GM23338 (cell line): ENCODE data around the gene BRD3. TPM values are rescaled to one million over a fixed set of nuclear protein-coding genes. Genes with fewer than 3 reads are reported as not detected.

ENCODE experiments used
- ATAC-seq: fragments of 200-7000 bp; cut with Tn5 transposase; 3 replicates; pipeline ENCODE4 v1.9.1; 2020
- DNase-seq: peaks from one replicate; pipeline ENCODE4 v3.0.0-alpha.2; 2015; ENCODE audit warnings: low spot score
- H2AFZ ChIP-seq: fragments of 200-600 bp; sonication (generic); 2 replicates; pipeline ENCODE4 v1.8.0; 2016; ENCODE audit warnings: antibody characterized with exemption, mild to moderate bottlenecking, moderate library complexity
- H3F3A ChIP-seq: fragments of 200-600 bp; sonication (generic); replicated peaks from 2 replicates; pipeline ENCODE4 v1.8.0; 2017; ENCODE audit warnings: antibody characterized with exemption, mixed run types, low read depth
- H3K27ac ChIP-seq: fragments of 200-600 bp; sonication (generic); 2 replicates; pipeline ENCODE4 v1.6.1; 2016; ENCODE audit warnings: low read depth
- H3K27me3 ChIP-seq: fragments of 200-600 bp; sonication (generic); 2 replicates; pipeline ENCODE4 v1.8.0; 2016; ENCODE audit warnings: mild to moderate bottlenecking, mixed run types, moderate library complexity; ENCODE audit not compliant: insufficient read depth
- H3K36me3 ChIP-seq: fragments of 200-600 bp; sonication (generic); 2 replicates; pipeline ENCODE4 v1.8.0; 2016; ENCODE audit warnings: mild to moderate bottlenecking; ENCODE audit not compliant: insufficient read depth
- H3K4me1 ChIP-seq: fragments of 200-600 bp; sonication (generic); 2 replicates; pipeline ENCODE4 v1.8.0; 2016; ENCODE audit warnings: mild to moderate bottlenecking, moderate library complexity; ENCODE audit not compliant: insufficient read depth
- H3K4me2 ChIP-seq: fragments of 200-600 bp; sonication (generic); 2 replicates; pipeline ENCODE4 v1.7.1; 2017; ENCODE audit warnings: mixed run types
- H3K4me3 ChIP-seq: fragments of 200-600 bp; sonication (generic); 2 replicates; pipeline ENCODE4 v1.6.1; 2016; ENCODE audit warnings: mixed run types
- H3K79me2 ChIP-seq: fragments of 200-600 bp; sonication (generic); replicated peaks from 2 replicates; pipeline ENCODE4 v1.8.0; 2017; ENCODE audit warnings: mild to moderate bottlenecking; ENCODE audit not compliant: insufficient read depth
- H3K9me2 ChIP-seq: fragments of 200-600 bp; sonication (generic); 2 replicates; pipeline ENCODE4 v1.8.0; 2017; ENCODE audit not compliant: insufficient read depth
- H4K20me1 ChIP-seq: fragments of 200-600 bp; sonication (generic); replicated peaks from 2 replicates; pipeline ENCODE4 v1.8.0; 2017; ENCODE audit warnings: mild to moderate bottlenecking; ENCODE audit not compliant: insufficient read depth
- H3K27ac Mint-ChIP-seq: 2 replicates; pipeline ENCODE4 v1.8.0; 2020; ENCODE audit warnings: inconsistent platforms, mild to moderate bottlenecking, moderate library complexity, mixed read lengths
- H3K27me3 Mint-ChIP-seq: 3 replicates; pipeline ENCODE4 v1.8.0; 2022; ENCODE audit warnings: low read depth, mild to moderate bottlenecking, moderate library complexity, mixed read lengths, inconsistent platforms; ENCODE audit not compliant: insufficient read depth, poor library complexity
- H3K36me3 Mint-ChIP-seq: 3 replicates; pipeline ENCODE4 v1.8.0; 2021; ENCODE audit warnings: low read depth, mild to moderate bottlenecking, inconsistent platforms, moderate library complexity, mixed read lengths
- H3K4me1 Mint-ChIP-seq: 3 replicates; pipeline ENCODE4 v1.8.0; 2020; ENCODE audit warnings: mild to moderate bottlenecking, inconsistent platforms, mixed read lengths
- H3K4me3 Mint-ChIP-seq: 3 replicates; pipeline ENCODE4 v1.8.0; 2021; ENCODE audit warnings: moderate library complexity, mild to moderate bottlenecking, inconsistent platforms, mixed read lengths
- H3K9me3 Mint-ChIP-seq: 3 replicates; pipeline ENCODE4 v1.8.0; 2020; ENCODE audit warnings: moderate library complexity, mild to moderate bottlenecking, inconsistent platforms, mixed read lengths
- CREB1 ChIP-seq: fragments of 250-450 bp; sonication (Bioruptor Pico); IDR thresholded peaks from 2 replicates; pipeline ENCODE4 v1.5.0; 2020; ENCODE audit warnings: low read depth, mild to moderate bottlenecking, moderate library complexity
- EZH2 ChIP-seq: fragments of 200-600 bp; sonication (generic); IDR thresholded peaks from one replicate; pipeline ENCODE4 v1.8.0; 2017; ENCODE audit warnings: antibody characterized with exemption, mild to moderate bottlenecking, low read depth; ENCODE audit not compliant: unreplicated experiment
- EZH2phosphoT487 ChIP-seq: fragments of 200-600 bp; sonication (generic); IDR thresholded peaks from one replicate; pipeline ENCODE4 v1.8.1; 2018; ENCODE audit warnings: antibody characterized with exemption; ENCODE audit not compliant: unreplicated experiment
- JUNB ChIP-seq: IDR thresholded peaks from one replicate; pipeline ENCODE4 v1.6.1; 2016; ENCODE audit warnings: antibody characterized with exemption; ENCODE audit not compliant: unreplicated experiment
- NANOG ChIP-seq: IDR thresholded peaks from 2 replicates; pipeline ENCODE4 v1.6.1; 2016; ENCODE audit warnings: antibody characterized with exemption, borderline replicate concordance
- POLR2AphosphoS5 ChIP-seq: IDR thresholded peaks from 2 replicates; pipeline ENCODE4 v1.6.1; 2016; ENCODE audit warnings: antibody characterized with exemption, low read depth
- STAT1 ChIP-seq: IDR thresholded peaks from one replicate; pipeline ENCODE4 v1.6.1; 2016; ENCODE audit warnings: antibody characterized with exemption; ENCODE audit not compliant: unreplicated experiment
- ZNF114 ChIP-seq: fragments of 250-450 bp; sonication (Bioruptor Pico); IDR thresholded peaks from 2 replicates; pipeline ENCODE4 v1.5.0; 2020; ENCODE audit warnings: mild to moderate bottlenecking, moderate library complexity
- ZNF331 ChIP-seq: fragments of 250-450 bp; sonication (Bioruptor Pico); IDR thresholded peaks from 2 replicates; pipeline ENCODE4 v1.5.0; 2020; ENCODE audit warnings: low read depth, mild to moderate bottlenecking, moderate library complexity
- polyA plus RNA-seq: library from polyadenylated mRNA; unstranded; fragments of >200 nt; fragmentation: Nextera tagmentation; extraction: Ambion mirVana; gene quantifications from 2 replicates; pipeline ENCODE4 v1.2.1, GENCODE V29; 2016
- total RNA-seq: library from RNA; depleted of rRNA; stranded (reverse); fragments of >200 nt; shearing (Covaris generic); gene quantifications from 2 replicates; pipeline ENCODE4 v1.2.3, GENCODE V29; 2014
- TF ChIP-seq, protein P1 (sequence below): IDR thresholded peaks from one replicate; pipeline ENCODE4 v1.6.1; 2018; ENCODE audit warnings: antibody characterized with exemption; ENCODE audit not compliant: unreplicated experiment
- TF ChIP-seq, protein P2 (sequence below): IDR thresholded peaks from 2 replicates; pipeline ENCODE4 v1.6.1; 2016; ENCODE audit warnings: antibody characterized with exemption
- TF ChIP-seq, protein P3 (sequence below), 2 experiments: fragments of 200-600 bp in 1 of 2; sonication (generic) in 1 of 2; conservative IDR thresholded peaks; 2 replicates each; pipeline versions ENCODE4 v1.5.1 to v1.6.1; 2016 to 2017; ENCODE audit warnings: antibody characterized with exemption in 2 of 2, low read depth in 2 of 2, mild to moderate bottlenecking in 2 of 2, moderate library complexity in 1 of 2

Gene BRD3
- total and polyA plus RNA-seq, 2 experiments from 2014 or later = 46.0 to 88.0 TPM

DNA sequence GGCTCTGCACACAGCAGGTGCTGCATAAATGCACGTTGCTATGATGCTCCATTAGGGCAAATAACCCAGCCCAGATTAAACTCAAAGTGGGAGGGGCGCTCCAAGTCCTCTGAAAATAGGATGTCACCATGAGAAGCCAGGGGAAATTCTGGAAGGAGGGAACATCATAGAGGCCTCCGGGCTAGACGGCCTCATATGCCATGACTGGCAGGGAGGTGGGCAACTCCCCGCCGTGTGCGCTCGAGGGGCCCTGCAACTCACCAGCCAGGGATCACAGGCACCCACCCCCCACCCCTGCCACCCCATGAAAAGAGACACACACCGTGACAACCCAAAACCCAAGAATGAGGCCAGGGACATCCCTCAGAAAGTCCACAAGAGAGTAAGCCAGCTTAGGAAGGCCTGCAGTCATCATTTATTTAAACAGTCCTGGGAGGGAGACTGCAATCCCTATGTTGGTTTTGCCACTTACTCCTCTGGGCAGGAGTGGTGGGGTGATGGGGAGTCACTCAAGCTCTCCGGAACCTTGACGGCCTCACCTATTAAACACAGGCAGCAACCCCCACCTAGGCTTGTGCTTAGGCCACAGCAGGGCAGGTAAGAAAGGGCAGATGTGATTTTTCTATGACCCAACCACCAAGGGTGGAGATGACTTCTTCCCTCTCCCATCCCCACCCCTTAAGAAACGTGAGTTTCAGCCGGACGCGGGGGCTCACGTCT is 79.7 kb downstream of the BRD3 start (continued):
- TF ChIP-seq EZH2 = no peak
- TF ChIP-seq, protein P1, sequence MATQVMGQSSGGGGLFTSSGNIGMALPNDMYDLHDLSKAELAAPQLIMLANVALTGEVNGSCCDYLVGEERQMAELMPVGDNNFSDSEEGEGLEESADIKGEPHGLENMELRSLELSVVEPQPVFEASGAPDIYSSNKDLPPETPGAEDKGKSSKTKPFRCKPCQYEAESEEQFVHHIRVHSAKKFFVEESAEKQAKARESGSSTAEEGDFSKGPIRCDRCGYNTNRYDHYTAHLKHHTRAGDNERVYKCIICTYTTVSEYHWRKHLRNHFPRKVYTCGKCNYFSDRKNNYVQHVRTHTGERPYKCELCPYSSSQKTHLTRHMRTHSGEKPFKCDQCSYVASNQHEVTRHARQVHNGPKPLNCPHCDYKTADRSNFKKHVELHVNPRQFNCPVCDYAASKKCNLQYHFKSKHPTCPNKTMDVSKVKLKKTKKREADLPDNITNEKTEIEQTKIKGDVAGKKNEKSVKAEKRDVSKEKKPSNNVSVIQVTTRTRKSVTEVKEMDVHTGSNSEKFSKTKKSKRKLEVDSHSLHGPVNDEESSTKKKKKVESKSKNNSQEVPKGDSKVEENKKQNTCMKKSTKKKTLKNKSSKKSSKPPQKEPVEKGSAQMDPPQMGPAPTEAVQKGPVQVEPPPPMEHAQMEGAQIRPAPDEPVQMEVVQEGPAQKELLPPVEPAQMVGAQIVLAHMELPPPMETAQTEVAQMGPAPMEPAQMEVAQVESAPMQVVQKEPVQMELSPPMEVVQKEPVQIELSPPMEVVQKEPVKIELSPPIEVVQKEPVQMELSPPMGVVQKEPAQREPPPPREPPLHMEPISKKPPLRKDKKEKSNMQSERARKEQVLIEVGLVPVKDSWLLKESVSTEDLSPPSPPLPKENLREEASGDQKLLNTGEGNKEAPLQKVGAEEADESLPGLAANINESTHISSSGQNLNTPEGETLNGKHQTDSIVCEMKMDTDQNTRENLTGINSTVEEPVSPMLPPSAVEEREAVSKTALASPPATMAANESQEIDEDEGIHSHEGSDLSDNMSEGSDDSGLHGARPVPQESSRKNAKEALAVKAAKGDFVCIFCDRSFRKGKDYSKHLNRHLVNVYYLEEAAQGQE = no peak

DNA sequence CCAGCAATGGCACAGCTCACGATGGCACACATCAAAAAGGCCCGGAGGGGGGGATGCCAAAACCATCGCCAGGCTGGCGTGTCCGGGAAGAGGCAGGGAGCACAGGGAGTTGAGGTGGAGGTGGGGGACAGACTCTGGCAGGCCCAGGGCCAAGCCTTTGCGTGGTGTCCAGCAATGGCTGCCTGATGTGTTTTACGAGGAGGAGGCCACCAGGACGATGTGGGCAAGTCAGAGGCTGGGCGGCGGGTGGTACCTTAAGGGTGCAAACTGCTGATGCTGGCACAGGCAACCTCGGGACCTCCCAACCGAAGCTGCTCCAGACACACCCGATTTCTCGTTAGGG is 80.4 kb downstream of the BRD3 start:
- Mint-ChIP-seq H3K27me3 (peaks cover 8% of the 10 kb centered on the region), H3K4me1 (peaks cover 40% of the 10 kb centered on the region), H3K9me3 (no peaks in the 10 kb centered on the region), H3K4me3 (no peak overlapping the region), H3K36me3 (no peaks in the 10 kb centered on the region; the same call in 2 of the 3 replicates), H3K27ac (no peak overlapping the region)
- DNase-seq (no peak), ATAC-seq (no peak)
- peaks cover 3% of the 10 kb centered on the region; the same call in 1 of the 2 replicates for H4K20me1 ChIP-seq
- no peak overlapping the region for H3K4me3 ChIP-seq
- H3K27ac ChIP-seq = no peak overlapping the region
- H3K4me1 ChIP-seq = peaks cover 7% of the 10 kb centered on the region; the same call in 1 of the 2 replicates
- H3K79me2 ChIP-seq = peaks cover 87% of the 10 kb centered on the region
- H3F3A ChIP-seq = 0 out of 2 replicates have a peak, but pooled peaks cover 4% of the 10 kb centered on the region
- no peak overlapping the region for H3K4me2 ChIP-seq
- H3K36me3 ChIP-seq = no peaks in the 10 kb centered on the region
- no peak overlapping the region for H2AFZ ChIP-seq
- H3K9me2 ChIP-seq = no peaks in the 10 kb centered on the region
- H3K27me3 ChIP-seq = no peaks in the 10 kb centered on the region
- TF ChIP-seq, protein P2, sequence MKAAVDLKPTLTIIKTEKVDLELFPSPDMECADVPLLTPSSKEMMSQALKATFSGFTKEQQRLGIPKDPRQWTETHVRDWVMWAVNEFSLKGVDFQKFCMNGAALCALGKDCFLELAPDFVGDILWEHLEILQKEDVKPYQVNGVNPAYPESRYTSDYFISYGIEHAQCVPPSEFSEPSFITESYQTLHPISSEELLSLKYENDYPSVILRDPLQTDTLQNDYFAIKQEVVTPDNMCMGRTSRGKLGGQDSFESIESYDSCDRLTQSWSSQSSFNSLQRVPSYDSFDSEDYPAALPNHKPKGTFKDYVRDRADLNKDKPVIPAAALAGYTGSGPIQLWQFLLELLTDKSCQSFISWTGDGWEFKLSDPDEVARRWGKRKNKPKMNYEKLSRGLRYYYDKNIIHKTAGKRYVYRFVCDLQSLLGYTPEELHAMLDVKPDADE = no peak
- no peak for TF ChIP-seq POLR2AphosphoS5
- TF ChIP-seq, protein P3, sequence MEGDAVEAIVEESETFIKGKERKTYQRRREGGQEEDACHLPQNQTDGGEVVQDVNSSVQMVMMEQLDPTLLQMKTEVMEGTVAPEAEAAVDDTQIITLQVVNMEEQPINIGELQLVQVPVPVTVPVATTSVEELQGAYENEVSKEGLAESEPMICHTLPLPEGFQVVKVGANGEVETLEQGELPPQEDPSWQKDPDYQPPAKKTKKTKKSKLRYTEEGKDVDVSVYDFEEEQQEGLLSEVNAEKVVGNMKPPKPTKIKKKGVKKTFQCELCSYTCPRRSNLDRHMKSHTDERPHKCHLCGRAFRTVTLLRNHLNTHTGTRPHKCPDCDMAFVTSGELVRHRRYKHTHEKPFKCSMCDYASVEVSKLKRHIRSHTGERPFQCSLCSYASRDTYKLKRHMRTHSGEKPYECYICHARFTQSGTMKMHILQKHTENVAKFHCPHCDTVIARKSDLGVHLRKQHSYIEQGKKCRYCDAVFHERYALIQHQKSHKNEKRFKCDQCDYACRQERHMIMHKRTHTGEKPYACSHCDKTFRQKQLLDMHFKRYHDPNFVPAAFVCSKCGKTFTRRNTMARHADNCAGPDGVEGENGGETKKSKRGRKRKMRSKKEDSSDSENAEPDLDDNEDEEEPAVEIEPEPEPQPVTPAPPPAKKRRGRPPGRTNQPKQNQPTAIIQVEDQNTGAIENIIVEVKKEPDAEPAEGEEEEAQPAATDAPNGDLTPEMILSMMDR (conservative IDR thresholded peaks at IDR 0.05; ENCODE audit: low read depth in 2 of 2) = no peak
- TF ChIP-seq EZH2phosphoT487 = no peak
- TF ChIP-seq CREB1 (CRISPR knock-in tag) = no peak
- TF ChIP-seq STAT1 = no peak
- TF ChIP-seq NANOG = no peak
- no peak for TF ChIP-seq JUNB
- no peak for TF ChIP-seq ZNF114 (CRISPR knock-in tag)
- TF ChIP-seq EZH2 = no peak
- TF ChIP-seq ZNF331 = no peak
- TF ChIP-seq, protein P1 = no peak
